HFF-Myc (cell line): ENCODE measurements around the gene OXCT2.

ENCODE experiments used
- DNase-seq: peaks from one replicate; pipeline ENCODE4 v3.0.0-alpha.2; 2011; ENCODE audit warnings: low read depth; ENCODE audit errors: extremely low read depth
- H3K4me3 ChIP-seq: replicated peaks from 2 replicates; pipeline ENCODE4 v1.5.1; 2011; ENCODE audit warnings: low read depth, mild to moderate bottlenecking, control low read depth, low read length
- TF ChIP-seq, protein P1 (sequence below): IDR thresholded peaks from 2 replicates; pipeline ENCODE4 v1.5.1; 2012; ENCODE audit warnings: mild to moderate bottlenecking, low read depth, low read length, control low read depth; ENCODE audit errors: missing control alignments

The OXCT2 gene

DNA sequence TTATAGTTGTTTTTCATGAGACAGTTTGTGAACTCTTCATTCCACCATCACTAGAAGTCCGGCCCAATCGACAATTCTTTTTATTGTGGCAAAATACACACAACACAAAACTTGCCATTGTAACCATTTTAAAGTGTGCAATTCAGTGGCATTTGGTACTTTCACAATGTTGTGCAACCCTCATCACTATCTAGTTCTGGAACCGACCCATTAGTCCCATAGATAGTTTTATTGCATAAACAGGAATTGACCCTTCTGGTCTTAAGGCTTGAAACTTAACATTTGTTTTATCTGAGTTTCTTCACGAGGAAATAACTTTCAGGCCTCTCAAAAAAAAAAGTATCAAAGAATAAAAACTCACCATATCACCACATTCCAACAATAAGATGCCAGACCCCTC is 41.3 kb downstream of the OXCT2 start:
- no peak overlapping the region for H3K4me3 ChIP-seq
- TF ChIP-seq, protein P1, sequence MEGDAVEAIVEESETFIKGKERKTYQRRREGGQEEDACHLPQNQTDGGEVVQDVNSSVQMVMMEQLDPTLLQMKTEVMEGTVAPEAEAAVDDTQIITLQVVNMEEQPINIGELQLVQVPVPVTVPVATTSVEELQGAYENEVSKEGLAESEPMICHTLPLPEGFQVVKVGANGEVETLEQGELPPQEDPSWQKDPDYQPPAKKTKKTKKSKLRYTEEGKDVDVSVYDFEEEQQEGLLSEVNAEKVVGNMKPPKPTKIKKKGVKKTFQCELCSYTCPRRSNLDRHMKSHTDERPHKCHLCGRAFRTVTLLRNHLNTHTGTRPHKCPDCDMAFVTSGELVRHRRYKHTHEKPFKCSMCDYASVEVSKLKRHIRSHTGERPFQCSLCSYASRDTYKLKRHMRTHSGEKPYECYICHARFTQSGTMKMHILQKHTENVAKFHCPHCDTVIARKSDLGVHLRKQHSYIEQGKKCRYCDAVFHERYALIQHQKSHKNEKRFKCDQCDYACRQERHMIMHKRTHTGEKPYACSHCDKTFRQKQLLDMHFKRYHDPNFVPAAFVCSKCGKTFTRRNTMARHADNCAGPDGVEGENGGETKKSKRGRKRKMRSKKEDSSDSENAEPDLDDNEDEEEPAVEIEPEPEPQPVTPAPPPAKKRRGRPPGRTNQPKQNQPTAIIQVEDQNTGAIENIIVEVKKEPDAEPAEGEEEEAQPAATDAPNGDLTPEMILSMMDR = no peak
- no peak for DNase-seq

DNA sequence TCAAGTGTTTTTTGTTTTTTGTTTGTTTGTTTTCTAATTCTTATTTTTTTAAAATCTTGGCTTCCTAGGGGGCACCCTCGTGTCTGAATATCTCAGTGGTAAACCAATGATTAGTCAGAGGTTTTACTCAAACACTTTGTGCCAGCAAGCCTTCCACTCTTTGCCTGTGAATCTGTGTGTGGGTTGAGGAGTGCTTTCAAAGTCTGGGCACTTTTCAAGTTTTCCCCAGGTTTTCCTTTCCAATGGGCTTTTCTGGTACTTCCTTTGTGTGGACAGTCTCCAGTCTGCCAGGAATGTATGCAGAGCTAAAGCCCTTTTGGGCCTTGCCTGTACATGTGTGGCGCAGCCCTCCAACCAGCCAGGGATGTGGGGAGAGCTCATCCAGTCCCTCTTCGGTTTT is 42.1 kb downstream of the OXCT2 start:
- TF ChIP-seq, protein P1 = no peak
- H3K4me3 ChIP-seq = no peak overlapping the region
- no peak for DNase-seq

DNA sequence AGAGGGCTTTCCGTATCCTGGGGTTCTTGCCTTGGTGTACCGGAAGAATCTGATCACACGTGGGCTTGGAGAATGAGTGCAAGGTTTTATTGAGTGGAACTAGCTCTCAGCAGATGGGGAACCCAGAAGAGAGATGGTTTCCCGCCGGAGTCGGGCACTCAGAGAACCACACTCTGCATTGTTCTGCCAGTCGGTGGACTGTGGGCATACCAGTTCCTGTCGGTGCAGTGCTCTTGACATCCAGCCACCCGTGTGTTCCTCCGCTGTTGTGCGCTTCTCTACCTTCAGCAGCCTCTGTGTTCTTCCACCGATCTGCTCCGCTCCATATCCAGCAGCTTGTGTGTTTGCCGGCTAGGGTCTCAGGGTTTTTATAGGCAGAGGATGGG is 43.2 kb downstream of the OXCT2 start:
- TF ChIP-seq, protein P1 = no peak
- no peak overlapping the region for H3K4me3 ChIP-seq
- no peak for DNase-seq

DNA sequence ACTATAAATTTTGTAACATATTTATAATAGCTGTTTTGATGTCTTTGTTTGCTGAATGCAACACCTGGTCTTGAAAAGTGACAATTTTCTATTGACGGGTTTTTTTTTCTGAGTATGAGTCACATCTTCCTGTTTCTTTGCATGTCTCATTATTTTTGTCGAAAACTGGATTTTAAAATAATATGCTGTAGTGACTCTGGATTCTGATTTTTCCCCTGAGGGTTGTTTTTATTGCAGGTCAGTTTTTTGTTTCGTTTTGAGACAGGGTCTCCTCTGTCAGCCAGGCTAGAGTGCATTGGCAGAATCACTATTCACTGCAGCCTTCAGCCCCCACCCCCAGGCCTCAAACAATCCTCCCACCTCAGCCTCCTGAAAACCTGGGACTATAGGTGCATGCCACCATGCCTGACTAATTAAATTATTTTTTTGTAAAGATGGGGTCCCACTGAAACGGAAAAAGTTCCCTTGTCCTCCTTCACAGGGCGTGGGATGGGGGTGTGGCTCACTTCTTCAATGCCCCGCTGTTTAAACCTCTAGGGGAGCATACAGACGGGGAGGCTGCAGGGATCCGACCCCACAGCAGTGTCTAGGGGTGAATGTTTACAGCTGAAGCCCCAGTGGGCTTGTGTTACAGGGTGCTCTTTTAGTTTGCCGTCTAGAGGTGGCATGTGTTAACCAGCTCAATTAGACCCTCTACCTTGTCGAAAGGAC is 43.8 kb downstream of the OXCT2 start:
- no peak for DNase-seq
- H3K4me3 ChIP-seq = no peak overlapping the region
- TF ChIP-seq, protein P1 = no peak

DNA sequence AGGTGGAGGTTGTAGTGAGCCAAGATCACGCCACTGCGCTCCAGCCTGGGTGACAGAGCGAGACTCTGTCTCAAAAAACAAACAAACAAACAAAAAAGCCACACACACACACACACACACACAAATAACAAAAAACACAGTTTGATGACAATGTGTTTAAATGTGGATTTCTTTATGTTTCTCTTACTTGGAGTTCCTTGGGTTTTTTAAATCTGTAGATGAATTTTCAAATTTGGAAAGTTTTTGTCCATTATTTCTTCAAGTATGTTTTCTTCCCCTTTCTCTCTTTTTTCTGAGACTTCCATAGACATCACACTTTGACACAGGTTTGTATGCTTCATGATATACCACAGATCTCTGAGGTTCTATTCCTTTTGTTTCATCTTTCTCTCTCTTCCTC is 44.5 kb downstream of the OXCT2 start:
- H3K4me3 ChIP-seq = no peak overlapping the region
- TF ChIP-seq, protein P1 = no peak
- no peak for DNase-seq

DNA sequence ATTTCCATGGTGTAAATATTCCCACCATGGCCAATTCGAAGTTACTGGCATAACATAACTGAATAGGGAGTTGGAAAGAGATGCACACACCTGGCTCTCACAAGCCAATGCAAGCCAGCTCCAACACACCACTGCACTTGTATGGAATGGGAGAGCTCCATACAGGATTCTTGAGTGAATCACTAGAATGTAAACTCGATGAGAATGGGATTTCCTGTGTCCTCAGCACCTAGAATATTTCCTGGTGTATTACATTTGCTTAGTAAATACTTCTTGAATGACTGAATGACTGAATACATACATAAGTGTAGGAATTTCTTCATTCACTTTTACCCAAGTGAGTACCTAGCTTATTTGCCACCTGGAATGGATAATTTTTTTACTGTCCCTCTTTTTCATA is 48.7 kb downstream of the OXCT2 start:
- no peak for DNase-seq
- no peak overlapping the region for H3K4me3 ChIP-seq
- TF ChIP-seq, protein P1 = no peak

DNA sequence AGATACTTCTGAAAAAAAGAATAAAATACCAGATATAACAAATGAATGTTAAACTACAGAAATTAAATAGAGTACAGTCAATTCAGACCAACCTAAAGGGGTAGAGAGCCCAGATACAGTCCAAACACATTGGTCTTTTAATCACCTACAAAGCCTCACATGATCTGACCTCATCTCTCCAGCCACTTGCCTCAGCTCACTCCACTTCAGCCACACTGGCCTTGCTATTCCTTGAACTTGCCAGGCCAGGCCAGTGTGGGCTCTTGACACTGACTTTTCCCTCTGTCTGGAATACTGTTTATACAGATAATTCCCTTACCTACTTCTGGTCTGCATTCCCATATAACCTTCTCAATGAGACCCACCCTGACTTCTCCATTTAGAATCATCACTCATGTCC is 49.5 kb downstream of the OXCT2 start:
- TF ChIP-seq, protein P1 = no peak
- DNase-seq = no peak
- no peak overlapping the region for H3K4me3 ChIP-seq
